Measurements from ENCODE around the gene AIRE.
"Not testable (repeated sequence)": the region's sequence is repeated elsewhere in the genome, so short reads cannot be mapped to it uniquely, and the experiment has no call there.

AIRE gene

GRCh38 chr21:44285138-44285992, at the start of gene AIRE:
TSS of gene AIRE (plus strand) at chr21:44285876. CDS start at chr21:44286007, 131 bp downstream.
- DNase-seq, result no peak

GRCh38 chr21:44240353-44240752, 45.3 kb upstream of the AIRE start:
- not testable (repeated sequence) for DNase-seq

GRCh38 chr21:44240842-44241241, 44.8 kb upstream of the AIRE start, which contains the start of gene ICOSLG:
TSS of gene ICOSLG (minus strand) at chr21:44240943. CDS start at chr21:44240817, 126 bp downstream.
- DNase-seq, result not testable (repeated sequence)

- DNase-seq, result not testable (repeated sequence)
These were observed 44.4 kb upstream of the AIRE start for GRCh38 chr21:44241281-44241680.

- not testable (repeated sequence) for DNase-seq
These were observed 41.7 kb upstream of the AIRE start for GRCh38 chr21:44243980-44244379.

- not testable (repeated sequence) for DNase-seq
These were observed 37.8 kb upstream of the AIRE start for GRCh38 chr21:44247904-44248303.

GRCh38 chr21:44249204-44250037, 36.3 kb upstream of the AIRE start:
- not testable (repeated sequence) for DNase-seq

- DNase-seq, result no peak
These were observed 31.6 kb upstream of the AIRE start for GRCh38 chr21:44253832-44254710.

- DNase-seq, result no peak
These were observed 30.1 kb upstream of the AIRE start for GRCh38 chr21:44255511-44255981.

- DNase-seq, result no peak
These were observed 27.5 kb upstream of the AIRE start for GRCh38 chr21:44258056-44258725.

GRCh38 chr21:44259082-44259705, 26.5 kb upstream of the AIRE start:
- no peak for DNase-seq

GRCh38 chr21:44260066-44260465, 25.6 kb upstream of the AIRE start:
- DNase-seq, result no peak

- DNase-seq, result no peak
These were observed 24.7 kb upstream of the AIRE start for GRCh38 chr21:44260791-44261631.

GRCh38 chr21:44261675-44262295, 23.9 kb upstream of the AIRE start, which contains the start of gene DNMT3L:
TSS of gene DNMT3L (minus strand) at chr21:44261897. CDS start at chr21:44261259, 638 bp downstream.
- DNase-seq, result no peak

GRCh38 chr21:44262338-44263056, 23.2 kb upstream of the AIRE start:
- DNase-seq, result no peak

- no peak for DNase-seq
These were observed 22.4 kb upstream of the AIRE start for GRCh38 chr21:44263221-44263760.

GRCh38 chr21:44263768-44264167, 21.9 kb upstream of the AIRE start:
- DNase-seq, result no peak

GRCh38 chr21:44265734-44266270, 19.9 kb upstream of the AIRE start:
- DNase-seq, result no peak
